ENCODE data around the gene CLK3.
"Not testable (repeated sequence)": the region's sequence is repeated elsewhere in the genome, so short reads cannot be mapped to it uniquely, and the experiment has no call there.

CLK3 gene

DNA sequence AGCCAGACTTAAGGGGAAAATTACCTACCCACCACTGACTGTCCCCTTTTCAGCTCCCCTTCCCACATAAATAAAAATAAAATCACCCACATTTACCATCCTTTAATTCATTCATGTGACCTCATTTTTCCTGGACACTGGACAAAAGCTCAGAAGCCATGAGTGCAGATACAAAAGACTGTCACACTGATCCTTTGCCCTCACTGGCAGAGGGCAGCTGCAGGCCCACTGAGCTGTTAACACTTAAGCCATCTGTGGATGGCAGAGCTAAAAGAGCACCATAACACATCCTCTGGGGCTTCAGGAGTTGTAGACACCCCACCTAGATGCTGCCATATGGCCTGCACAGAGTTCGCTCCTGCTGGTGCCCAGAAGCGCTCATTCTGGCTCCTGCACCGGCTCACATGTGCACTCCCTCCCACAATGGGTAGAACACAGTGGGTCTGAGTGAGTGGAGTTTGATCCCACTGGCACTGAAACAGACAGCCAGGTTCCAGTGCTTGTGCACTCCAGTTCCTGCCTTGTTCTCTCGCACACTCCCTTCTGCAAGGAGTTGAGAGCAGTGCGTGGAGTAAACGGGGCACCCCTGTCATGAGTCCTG lies 41.4 kb downstream of the CLK3 start:
- Histone ChIP-seq H3K27ac (ENCODE audit: poor library complexity, severe bottlenecking) (no peak overlapping the region), H3K36me3 (ENCODE audit: low read depth) (peaks cover 26% of the 10 kb centered on the region), H3K27me3 (ENCODE audit: insufficient read depth, poor library complexity, severe bottlenecking) (no peaks in the 10 kb centered on the region), H3K9me3 (ENCODE audit: severe bottlenecking) (no peaks in the 10 kb centered on the region), H3K4me3 (ENCODE audit: severe bottlenecking) (no peak overlapping the region), H3K4me1 (ENCODE audit: insufficient read depth, poor library complexity, severe bottlenecking) (peaks cover 10% of the 10 kb centered on the region)
- TF ChIP-seq, protein P1, sequence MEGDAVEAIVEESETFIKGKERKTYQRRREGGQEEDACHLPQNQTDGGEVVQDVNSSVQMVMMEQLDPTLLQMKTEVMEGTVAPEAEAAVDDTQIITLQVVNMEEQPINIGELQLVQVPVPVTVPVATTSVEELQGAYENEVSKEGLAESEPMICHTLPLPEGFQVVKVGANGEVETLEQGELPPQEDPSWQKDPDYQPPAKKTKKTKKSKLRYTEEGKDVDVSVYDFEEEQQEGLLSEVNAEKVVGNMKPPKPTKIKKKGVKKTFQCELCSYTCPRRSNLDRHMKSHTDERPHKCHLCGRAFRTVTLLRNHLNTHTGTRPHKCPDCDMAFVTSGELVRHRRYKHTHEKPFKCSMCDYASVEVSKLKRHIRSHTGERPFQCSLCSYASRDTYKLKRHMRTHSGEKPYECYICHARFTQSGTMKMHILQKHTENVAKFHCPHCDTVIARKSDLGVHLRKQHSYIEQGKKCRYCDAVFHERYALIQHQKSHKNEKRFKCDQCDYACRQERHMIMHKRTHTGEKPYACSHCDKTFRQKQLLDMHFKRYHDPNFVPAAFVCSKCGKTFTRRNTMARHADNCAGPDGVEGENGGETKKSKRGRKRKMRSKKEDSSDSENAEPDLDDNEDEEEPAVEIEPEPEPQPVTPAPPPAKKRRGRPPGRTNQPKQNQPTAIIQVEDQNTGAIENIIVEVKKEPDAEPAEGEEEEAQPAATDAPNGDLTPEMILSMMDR (IDR thresholded peaks at IDR 0.05; ENCODE audit: poor library complexity, severe bottlenecking): no peak
- ATAC-seq (ENCODE audit: low read depth) (no peak), DNase-seq (ENCODE audit: low spot score) (no peak)

- no peak for DNase-seq (ENCODE audit: low spot score)
- Histone ChIP-seq H3K4me3 (ENCODE audit: severe bottlenecking) (no peak overlapping the region), H3K27me3 (ENCODE audit: insufficient read depth, poor library complexity, severe bottlenecking) (no peaks in the 10 kb centered on the region), H3K4me1 (ENCODE audit: insufficient read depth, poor library complexity, severe bottlenecking) (peaks cover 10% of the 10 kb centered on the region), H3K36me3 (ENCODE audit: low read depth) (peaks cover 27% of the 10 kb centered on the region), H3K9me3 (ENCODE audit: severe bottlenecking) (no peaks in the 10 kb centered on the region), H3K27ac (ENCODE audit: poor library complexity, severe bottlenecking) (no peak overlapping the region)
- peak; percentile 56; the same call in 2 of the 3 replicates for ATAC-seq (ENCODE audit: low read depth)
- TF ChIP-seq, protein P1 (IDR thresholded peaks at IDR 0.05; ENCODE audit: poor library complexity, severe bottlenecking): peak; percentile 7
These were observed 42.2 kb downstream of the CLK3 start for GRCh38 chr15:74657846-74658245.

DNA sequence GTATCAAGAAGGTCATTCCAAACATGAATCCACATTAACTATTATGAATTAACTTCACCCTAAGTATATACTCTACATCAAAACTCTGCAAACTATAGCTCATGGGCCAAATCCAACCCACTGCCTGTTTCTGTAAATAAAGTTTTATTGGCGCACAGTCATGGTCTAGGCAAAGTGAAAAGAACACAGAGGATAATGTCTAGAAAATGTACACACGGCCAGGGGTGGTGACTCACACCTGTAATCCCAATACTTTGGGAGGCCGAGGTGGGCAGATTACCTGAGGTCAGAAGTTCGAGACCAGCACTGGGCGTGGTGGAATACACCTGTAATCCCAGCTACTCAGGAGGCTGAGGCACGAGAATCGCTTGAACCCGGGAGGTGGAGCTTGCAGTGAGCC lies 45.6 kb downstream of the CLK3 start:
- not testable (repeated sequence) for DNase-seq (ENCODE audit: low spot score); H3K9me3 ChIP-seq (ENCODE audit: severe bottlenecking); H3K27ac ChIP-seq (ENCODE audit: poor library complexity, severe bottlenecking); ATAC-seq (ENCODE audit: low read depth); H3K4me3 ChIP-seq (ENCODE audit: severe bottlenecking); H3K27me3 ChIP-seq (ENCODE audit: insufficient read depth, poor library complexity, severe bottlenecking); H3K4me1 ChIP-seq (ENCODE audit: insufficient read depth, poor library complexity, severe bottlenecking)
- peaks cover 10% of the 10 kb centered on the region for H3K36me3 ChIP-seq (ENCODE audit: low read depth)

DNA sequence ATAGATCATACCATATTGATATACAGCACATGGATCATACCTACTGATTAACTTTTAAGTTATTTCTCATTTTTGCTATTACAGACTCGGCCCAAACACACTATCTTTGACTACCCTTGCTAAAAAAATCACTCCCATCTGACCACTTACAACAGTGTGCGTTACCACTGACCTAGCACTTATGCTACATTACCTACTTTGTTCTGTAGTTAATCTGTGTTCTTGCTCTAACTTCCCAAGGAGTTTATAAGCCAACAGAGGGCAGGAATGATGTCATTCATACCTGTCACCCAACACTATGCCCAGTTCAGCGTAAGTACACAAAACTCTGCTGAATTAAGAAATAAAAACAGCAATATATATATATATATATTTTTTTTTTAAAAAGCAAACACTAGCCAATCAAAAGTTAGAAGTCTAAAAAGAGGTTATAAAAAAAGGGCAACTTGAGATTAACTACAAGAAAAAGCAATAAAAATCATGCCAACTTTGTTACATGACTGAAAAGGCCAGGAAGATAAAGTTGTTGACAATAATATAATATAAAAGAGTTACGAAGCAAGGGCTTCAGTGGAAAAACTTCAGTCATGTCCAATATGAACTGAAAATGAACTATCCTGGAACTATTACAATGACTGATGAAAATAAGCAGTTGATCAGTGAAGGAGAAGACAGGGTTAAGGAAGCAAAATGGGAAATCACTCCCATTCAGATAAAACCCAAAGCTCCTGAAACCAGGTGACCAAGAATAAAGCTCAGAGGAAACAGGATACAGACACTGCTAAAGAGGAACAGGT lies 46.6 kb downstream of the CLK3 start:
- peaks cover 16% of the 10 kb centered on the region for H3K36me3 ChIP-seq (ENCODE audit: low read depth)
- no peak overlapping the region for H3K27ac ChIP-seq (ENCODE audit: poor library complexity, severe bottlenecking)
- TF ChIP-seq, protein P1 (IDR thresholded peaks at IDR 0.05; ENCODE audit: poor library complexity, severe bottlenecking): no peak
- H3K4me1 ChIP-seq (ENCODE audit: insufficient read depth, poor library complexity, severe bottlenecking): peaks cover 3% of the 10 kb centered on the region
- no peaks in the 10 kb centered on the region for H3K27me3 ChIP-seq (ENCODE audit: insufficient read depth, poor library complexity, severe bottlenecking)
- ATAC-seq (ENCODE audit: low read depth) (no peak), DNase-seq (ENCODE audit: low spot score) (no peak)
- H3K9me3 ChIP-seq (ENCODE audit: severe bottlenecking): no peaks in the 10 kb centered on the region
- no peak overlapping the region for H3K4me3 ChIP-seq (ENCODE audit: severe bottlenecking)

- Histone ChIP-seq H3K9me3 (ENCODE audit: severe bottlenecking) (no peaks in the 10 kb centered on the region), H3K27me3 (ENCODE audit: insufficient read depth, poor library complexity, severe bottlenecking) (no peaks in the 10 kb centered on the region), H3K27ac (ENCODE audit: poor library complexity, severe bottlenecking) (peak overlapping the region; percentile 29), H3K36me3 (ENCODE audit: low read depth) (peaks cover 25% of the 10 kb centered on the region), H3K4me1 (ENCODE audit: insufficient read depth, poor library complexity, severe bottlenecking) (no peaks in the 10 kb centered on the region), H3K4me3 (ENCODE audit: severe bottlenecking) (no peak overlapping the region)
- DNase-seq (ENCODE audit: low spot score) (no peak), ATAC-seq (ENCODE audit: low read depth) (no peak; the same call in 2 of the 3 replicates)
- TF ChIP-seq, protein P1 (IDR thresholded peaks at IDR 0.05; ENCODE audit: poor library complexity, severe bottlenecking): no peak
These were observed 47.8 kb downstream of the CLK3 start for GRCh38 chr15:74663303-74664027.
